Left ventricle myocardium superior (tissue), 1 donor: Measurements from ENCODE around the gene FOXP1. TPM values are rescaled to one million over a fixed set of nuclear protein-coding genes. Genes with fewer than 3 reads are reported as not detected.
A peak's percentile ranks its signal among the peaks of the same experiment; 100 is the strongest.

ENCODE experiments used
- ATAC-seq: fragments of 200-7000 bp; cut with Tn5 transposase; one replicate; pipeline ENCODE4 v1.9.1; 2020; ENCODE audit warnings: mild to moderate bottlenecking, moderate library complexity
- DNase-seq: peaks from one replicate; pipeline ENCODE4 v3.0.0-alpha.2; 2020
- intact Hi-C: fragments of 100-400 bp; cut with micrococcal nuclease; formaldehyde crosslinking; loops from one replicate; pipeline ENCODE4 v1.11.0; 2022
- total RNA-seq: library from RNA; stranded (reverse); fragmentation: NEBNext Ultra II Directional; extraction: Animal tissue kit (Norgen Biotek cat#: 25700); gene quantifications from one replicate; pipeline ENCODE4 v1.2.1, GENCODE V29; 2021
- donor health status: DM: no; HTN: yes; CAD: no; lungs with severe emphysema.

FOXP1 gene
- total RNA-seq, 1 donor from 2014 or later: 35.2 TPM

GRCh38 chr3:71104121-71104541 lies 479.4 kb downstream of the FOXP1 start:
- intact Hi-C loops: no loop called here
- DNase-seq (no peak), ATAC-seq (no peak)

GRCh38 chr3:71103430-71103921 lies 480.1 kb downstream of the FOXP1 start:
- DNase-seq (peak; percentile 78), ATAC-seq (peak; percentile 66)
- intact Hi-C loops: no loop called here

- ATAC-seq (peak; percentile 55), DNase-seq (no peak)
- intact Hi-C loops: no loop called here
These were observed 481.2 kb downstream of the FOXP1 start for GRCh38 chr3:71102111-71102983.

- ATAC-seq: no peak
- DNase-seq: no peak
- intact Hi-C loops: no loop called here
These were observed 481.9 kb downstream of the FOXP1 start for GRCh38 chr3:71101626-71102025.

- ATAC-seq: no peak
- intact Hi-C loops: no loop called here
- no peak for DNase-seq
These were observed 482.5 kb downstream of the FOXP1 start for GRCh38 chr3:71101014-71101413.

DNA sequence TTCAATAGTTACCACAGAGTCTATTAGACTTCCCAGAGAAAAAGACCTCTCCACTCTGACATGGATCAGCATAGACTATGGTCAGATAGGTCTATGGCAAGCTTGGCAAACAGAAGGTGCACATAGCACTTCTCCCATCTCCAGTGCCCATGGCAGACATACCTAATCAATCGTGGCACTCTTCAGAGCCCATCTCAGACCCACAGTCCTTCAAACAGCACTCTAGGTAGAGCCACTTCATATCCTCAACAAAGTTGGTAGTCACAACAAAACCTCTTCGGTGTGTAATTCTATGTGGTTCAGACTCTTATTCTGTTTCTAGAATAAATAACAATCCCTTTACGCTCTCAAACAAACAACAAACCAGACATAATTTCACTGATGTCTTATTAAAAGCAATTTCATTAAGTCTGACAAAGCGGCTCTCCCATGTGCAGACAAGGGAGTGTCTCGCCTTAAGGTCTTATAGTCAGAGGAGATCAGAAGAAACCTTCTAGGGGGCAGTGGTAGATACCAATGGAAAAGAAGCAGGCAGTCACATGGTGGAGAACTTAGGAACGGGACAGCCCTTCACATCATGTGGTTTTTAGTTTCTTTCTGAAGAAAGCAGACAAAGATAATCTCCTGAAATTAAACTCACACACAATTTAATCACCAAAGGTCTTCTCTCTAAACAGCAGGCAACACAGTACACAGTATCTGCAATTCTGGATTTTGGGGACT lies 483.4 kb downstream of the FOXP1 start:
- DNase-seq (no peak), ATAC-seq (no peak)
- intact Hi-C loops: no loop called here

- intact Hi-C loops: no loop called here
- no peak for DNase-seq
- no peak for ATAC-seq
These were observed 486.0 kb downstream of the FOXP1 start for GRCh38 chr3:71097557-71097956.

GRCh38 chr3:71095511-71096291 lies 487.8 kb downstream of the FOXP1 start:
- ATAC-seq (no peak), DNase-seq (no peak)
- intact Hi-C loops: no loop called here

GRCh38 chr3:71094658-71095209 lies 488.8 kb downstream of the FOXP1 start:
- no peak for DNase-seq
- intact Hi-C loops: no loop called here
- ATAC-seq: no peak

- ATAC-seq: no peak
- no peak for DNase-seq
- intact Hi-C loops: no loop called here
These were observed 490.9 kb downstream of the FOXP1 start for GRCh38 chr3:71092665-71093064.

- intact Hi-C loops: no loop called here
- no peak for DNase-seq
- no peak for ATAC-seq
These were observed 493.3 kb downstream of the FOXP1 start for GRCh38 chr3:71090207-71090606.

GRCh38 chr3:71089271-71089847 lies 494.2 kb downstream of the FOXP1 start:
- no peak for ATAC-seq
- DNase-seq: no peak
- intact Hi-C loops: no loop called here

DNA sequence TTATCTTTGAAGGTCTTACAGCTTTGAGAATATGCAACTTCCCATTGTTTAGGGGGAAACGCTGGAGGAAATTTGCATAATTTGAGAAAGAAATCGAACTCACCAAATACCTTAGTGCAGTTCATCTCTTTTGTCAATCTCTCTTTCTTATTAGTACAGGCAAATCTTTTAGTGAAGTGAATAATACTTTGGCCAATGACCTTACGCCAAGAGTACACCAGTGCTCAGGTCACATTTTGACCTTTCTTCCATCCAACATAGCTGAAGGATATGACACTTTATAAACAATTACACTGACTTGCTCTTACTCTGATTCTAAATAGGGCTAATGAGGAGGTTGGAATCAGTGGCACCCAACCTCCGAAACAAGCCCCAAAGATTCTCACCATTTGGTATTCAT lies 494.8 kb downstream of the FOXP1 start:
- DNase-seq (no peak), ATAC-seq (no peak)
- intact Hi-C loops: no loop called here

- no peak for ATAC-seq
These were observed 495.4 kb downstream of the FOXP1 start for GRCh38 chr3:71088019-71088708.

DNA sequence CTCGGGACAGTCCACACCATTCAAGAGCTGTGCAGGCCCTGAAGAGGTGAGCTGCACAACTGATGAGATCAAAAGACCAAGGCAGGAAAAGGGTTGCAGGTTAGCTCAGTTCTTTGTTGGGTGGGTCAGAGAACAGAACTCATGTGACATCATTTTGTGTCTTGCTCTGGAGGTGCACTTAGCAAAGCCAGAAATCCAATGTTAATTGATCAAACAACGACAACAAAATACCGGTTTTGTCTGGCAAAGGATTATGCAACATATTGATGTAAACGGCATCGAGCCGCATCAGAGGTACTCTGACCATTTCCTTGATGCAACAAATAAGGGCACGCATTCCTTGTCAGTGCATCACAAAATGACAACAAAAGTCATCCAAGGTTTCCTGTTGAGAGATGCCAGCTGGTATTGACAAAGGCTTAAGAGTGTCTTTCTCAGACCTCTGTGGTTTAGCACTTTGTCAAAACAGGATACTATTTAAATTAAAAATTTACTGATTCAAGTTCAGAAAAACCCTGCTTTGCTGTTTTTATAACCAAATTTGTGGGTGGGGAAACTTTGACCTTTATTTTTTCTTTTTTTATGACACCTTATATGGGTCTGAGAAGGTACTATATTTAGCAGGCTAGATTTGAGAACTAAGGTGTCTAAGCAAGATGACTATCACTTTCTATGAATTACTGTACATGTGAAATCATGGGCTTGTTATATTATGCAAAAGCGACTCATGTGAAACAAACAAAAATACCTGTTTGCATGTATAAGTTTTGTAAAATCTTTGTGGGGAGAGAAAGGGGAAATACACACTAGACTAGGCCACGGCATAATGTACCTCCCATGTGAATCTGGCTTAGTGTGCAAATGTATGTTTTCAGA lies 496.1 kb downstream of the FOXP1 start:
- DNase-seq (no peak), ATAC-seq (no peak)
- intact Hi-C loops: no loop called here

More at GRCh38 chr3:71088019-71088708, 495.4 kb downstream of the FOXP1 start:
- DNase-seq: no peak
- intact Hi-C loops: no loop called here

DNA sequence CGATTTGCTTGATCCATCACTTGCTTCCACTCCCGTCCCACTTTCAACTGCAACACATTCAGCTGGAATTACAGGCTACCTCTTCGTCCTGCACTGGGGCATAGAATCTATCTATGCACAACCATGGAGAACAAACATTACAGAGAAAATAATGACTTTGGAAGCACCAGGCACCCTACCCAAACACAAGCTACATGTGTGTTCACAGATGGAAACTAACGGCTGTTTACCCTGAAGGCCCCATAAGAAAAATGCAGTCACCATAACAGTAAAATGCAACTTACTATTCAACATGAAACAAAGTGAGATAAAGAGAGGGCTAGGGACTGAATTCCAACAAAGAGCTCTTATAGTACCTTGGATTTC lies 496.8 kb downstream of the FOXP1 start:
- DNase-seq (no peak), ATAC-seq (no peak)
- intact Hi-C loops: no loop called here

GRCh38 chr3:71083726-71084131 lies 499.8 kb downstream of the FOXP1 start:
- intact Hi-C loops: no loop called here
- no peak for DNase-seq
- no peak for ATAC-seq

DNA sequence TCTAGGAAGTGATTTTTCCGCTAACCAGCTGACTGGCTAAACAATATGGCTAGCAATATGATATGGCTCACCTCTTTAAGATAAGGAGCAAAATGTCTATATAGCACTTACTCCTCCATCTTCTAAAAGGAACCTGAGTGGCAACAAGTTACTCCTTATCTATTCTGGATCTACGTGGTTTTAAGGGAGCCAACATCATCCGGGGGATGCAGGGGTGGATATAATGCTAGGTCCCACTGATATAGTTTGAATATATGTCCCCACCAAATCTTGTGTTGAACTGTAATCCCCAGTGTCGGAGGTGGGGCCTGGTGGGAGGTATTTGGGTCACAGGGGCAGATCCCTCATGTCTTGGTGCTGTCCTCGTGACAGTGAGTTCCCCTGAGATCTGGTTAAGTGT lies 500.7 kb downstream of the FOXP1 start:
- ATAC-seq (no peak), DNase-seq (no peak)
- intact Hi-C loops: no loop called here
